ENCODE data around the gene ARID5B. TPM values are rescaled to one million over a fixed set of nuclear protein-coding genes. Genes with fewer than 3 reads are reported as not detected.
A peak's percentile ranks its signal among the peaks of the same experiment; 100 is the strongest.
"Not testable (repeated sequence)": the region's sequence is repeated elsewhere in the genome, so short reads cannot be mapped to it uniquely, and the experiment has no call there.

ARID5B gene
- polyA plus RNA-seq (ENCODE audit: insufficient read length in 4 of 4) = 10 to 100 TPM; 45.0 to 57.3 (median 51.7) TPM

- peak in 1 of 4 donors; percentile 77 for DNase-seq (ENCODE audit: low read depth in 4 of 4, low spot score in 2 of 4)
These were observed at the start of gene ARID5B for GRCh38 chr10:61900829-61901792. TSS of gene ARID5B (plus strand) at chr10:61901699. CDS start at chr10:61901710, 11 bp downstream.

GRCh38 chr10:61852261-61852660 lies 49.2 kb upstream of the ARID5B start:
- no peak for DNase-seq (ENCODE audit: low read depth in 4 of 4, low spot score in 2 of 4)

- no peak for DNase-seq (ENCODE audit: low read depth in 4 of 4, low spot score in 2 of 4)
These were observed 45.7 kb upstream of the ARID5B start for GRCh38 chr10:61855771-61856170.

- DNase-seq (ENCODE audit: low read depth in 4 of 4, low spot score in 2 of 4) = no peak
These were observed 43.8 kb upstream of the ARID5B start for GRCh38 chr10:61857746-61858145.

GRCh38 chr10:61859786-61860185 lies 41.7 kb upstream of the ARID5B start:
- DNase-seq (ENCODE audit: low read depth in 4 of 4, low spot score in 2 of 4) = no peak

GRCh38 chr10:61860964-61861758 lies 40.3 kb upstream of the ARID5B start:
- no peak for DNase-seq (ENCODE audit: low read depth in 4 of 4, low spot score in 2 of 4)

GRCh38 chr10:61863981-61864380 lies 37.5 kb upstream of the ARID5B start:
- no peak for DNase-seq (ENCODE audit: low read depth in 4 of 4, low spot score in 2 of 4)

GRCh38 chr10:61866700-61867368 lies 34.7 kb upstream of the ARID5B start:
- DNase-seq (ENCODE audit: low read depth in 4 of 4, low spot score in 2 of 4) = no peak

GRCh38 chr10:61867374-61867773 lies 34.1 kb upstream of the ARID5B start:
- not testable (repeated sequence) for DNase-seq (ENCODE audit: low read depth in 4 of 4, low spot score in 2 of 4)

- DNase-seq (ENCODE audit: low read depth in 4 of 4, low spot score in 2 of 4) = not testable (repeated sequence)
These were observed 33.7 kb upstream of the ARID5B start for GRCh38 chr10:61867817-61868216.

GRCh38 chr10:61869041-61869675 lies 32.3 kb upstream of the ARID5B start:
- peak in 2 of 4 donors; percentile 35 to 45 for DNase-seq (ENCODE audit: low read depth in 4 of 4, low spot score in 2 of 4)

GRCh38 chr10:61869774-61870525 lies 31.5 kb upstream of the ARID5B start:
- peak in 1 of 4 donors; percentile 39 for DNase-seq (ENCODE audit: low read depth in 4 of 4, low spot score in 2 of 4)

- no peak for DNase-seq (ENCODE audit: low read depth in 4 of 4, low spot score in 2 of 4)
These were observed 31.0 kb upstream of the ARID5B start for GRCh38 chr10:61870526-61870895.

- no peak for DNase-seq (ENCODE audit: low read depth in 4 of 4, low spot score in 2 of 4)
These were observed 30.0 kb upstream of the ARID5B start for GRCh38 chr10:61871487-61871886.

GRCh38 chr10:61877887-61878739 lies 23.4 kb upstream of the ARID5B start:
- no peak for DNase-seq (ENCODE audit: low read depth in 4 of 4, low spot score in 2 of 4)

- DNase-seq (ENCODE audit: low read depth in 4 of 4, low spot score in 2 of 4) = no peak
These were observed 22.8 kb upstream of the ARID5B start for GRCh38 chr10:61878740-61879068.

GRCh38 chr10:61882621-61883370 lies 18.7 kb upstream of the ARID5B start:
- DNase-seq (ENCODE audit: low read depth in 4 of 4, low spot score in 2 of 4) = no peak

- DNase-seq (ENCODE audit: low read depth in 4 of 4, low spot score in 2 of 4) = no peak
These were observed 18.0 kb upstream of the ARID5B start for GRCh38 chr10:61883371-61884025.

Measured in left renal cortex interstitium (tissue), 4 donors.